ENCODE data around the gene FGD2. TPM values are rescaled to one million over a fixed set of nuclear protein-coding genes. Genes with fewer than 3 reads are reported as not detected.

Gene FGD2
- total and polyA plus RNA-seq, 2 experiments from 2014 or later: 0.13 to 0.14 TPM

DNA sequence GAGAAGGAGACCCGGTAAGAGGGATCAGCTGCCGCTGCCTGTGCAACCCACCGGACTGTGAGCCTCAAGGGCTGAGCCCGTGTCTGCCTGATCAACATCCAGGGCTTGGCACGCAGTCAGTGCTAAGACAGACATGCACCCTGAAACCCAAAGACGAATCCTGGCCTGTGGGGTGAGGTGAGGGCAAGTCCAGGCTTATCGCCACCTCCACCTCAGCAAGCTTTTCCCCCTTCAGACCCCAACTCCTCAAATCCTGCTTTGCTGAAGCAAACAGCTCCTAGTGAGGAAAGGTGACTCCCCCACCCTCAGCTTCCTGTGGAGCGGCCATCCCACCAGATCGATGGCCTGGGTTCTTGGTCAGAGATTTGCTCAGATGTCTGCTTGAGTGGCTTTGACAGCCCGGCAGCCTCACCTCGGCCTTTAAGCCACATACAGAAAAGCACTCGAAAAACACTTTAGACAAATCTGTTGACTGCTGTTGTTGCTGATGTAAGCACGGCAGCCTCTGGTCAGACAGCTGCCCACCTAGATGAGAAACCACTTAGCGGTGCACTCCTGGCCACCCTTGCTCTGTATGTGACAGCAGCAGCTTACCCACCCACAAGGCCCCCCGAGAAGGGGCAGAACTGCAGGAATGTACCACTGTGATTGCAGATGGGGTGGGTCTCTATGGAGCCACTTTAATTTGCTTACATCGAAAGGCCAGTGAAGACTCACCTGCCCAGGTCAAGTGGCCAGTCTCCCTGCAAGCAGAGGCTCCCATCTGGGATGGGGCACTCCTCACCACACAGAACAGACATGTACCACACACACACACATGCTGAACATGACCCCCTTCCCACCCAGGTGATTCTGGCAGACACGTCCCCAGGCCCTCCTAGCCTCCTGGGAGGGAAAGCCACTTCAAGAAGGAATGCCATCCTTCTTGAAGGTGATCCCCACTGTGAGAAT is 34.3 kb upstream of the FGD2 start (continued):
- TF ChIP-seq STAT1 (IDR thresholded peaks at IDR 0.05; ENCODE audit: unreplicated experiment) (no peak), EZH2 (IDR thresholded peaks at IDR 0.05; ENCODE audit: low read depth, unreplicated experiment) (no peak)
- TF ChIP-seq, protein P1, sequence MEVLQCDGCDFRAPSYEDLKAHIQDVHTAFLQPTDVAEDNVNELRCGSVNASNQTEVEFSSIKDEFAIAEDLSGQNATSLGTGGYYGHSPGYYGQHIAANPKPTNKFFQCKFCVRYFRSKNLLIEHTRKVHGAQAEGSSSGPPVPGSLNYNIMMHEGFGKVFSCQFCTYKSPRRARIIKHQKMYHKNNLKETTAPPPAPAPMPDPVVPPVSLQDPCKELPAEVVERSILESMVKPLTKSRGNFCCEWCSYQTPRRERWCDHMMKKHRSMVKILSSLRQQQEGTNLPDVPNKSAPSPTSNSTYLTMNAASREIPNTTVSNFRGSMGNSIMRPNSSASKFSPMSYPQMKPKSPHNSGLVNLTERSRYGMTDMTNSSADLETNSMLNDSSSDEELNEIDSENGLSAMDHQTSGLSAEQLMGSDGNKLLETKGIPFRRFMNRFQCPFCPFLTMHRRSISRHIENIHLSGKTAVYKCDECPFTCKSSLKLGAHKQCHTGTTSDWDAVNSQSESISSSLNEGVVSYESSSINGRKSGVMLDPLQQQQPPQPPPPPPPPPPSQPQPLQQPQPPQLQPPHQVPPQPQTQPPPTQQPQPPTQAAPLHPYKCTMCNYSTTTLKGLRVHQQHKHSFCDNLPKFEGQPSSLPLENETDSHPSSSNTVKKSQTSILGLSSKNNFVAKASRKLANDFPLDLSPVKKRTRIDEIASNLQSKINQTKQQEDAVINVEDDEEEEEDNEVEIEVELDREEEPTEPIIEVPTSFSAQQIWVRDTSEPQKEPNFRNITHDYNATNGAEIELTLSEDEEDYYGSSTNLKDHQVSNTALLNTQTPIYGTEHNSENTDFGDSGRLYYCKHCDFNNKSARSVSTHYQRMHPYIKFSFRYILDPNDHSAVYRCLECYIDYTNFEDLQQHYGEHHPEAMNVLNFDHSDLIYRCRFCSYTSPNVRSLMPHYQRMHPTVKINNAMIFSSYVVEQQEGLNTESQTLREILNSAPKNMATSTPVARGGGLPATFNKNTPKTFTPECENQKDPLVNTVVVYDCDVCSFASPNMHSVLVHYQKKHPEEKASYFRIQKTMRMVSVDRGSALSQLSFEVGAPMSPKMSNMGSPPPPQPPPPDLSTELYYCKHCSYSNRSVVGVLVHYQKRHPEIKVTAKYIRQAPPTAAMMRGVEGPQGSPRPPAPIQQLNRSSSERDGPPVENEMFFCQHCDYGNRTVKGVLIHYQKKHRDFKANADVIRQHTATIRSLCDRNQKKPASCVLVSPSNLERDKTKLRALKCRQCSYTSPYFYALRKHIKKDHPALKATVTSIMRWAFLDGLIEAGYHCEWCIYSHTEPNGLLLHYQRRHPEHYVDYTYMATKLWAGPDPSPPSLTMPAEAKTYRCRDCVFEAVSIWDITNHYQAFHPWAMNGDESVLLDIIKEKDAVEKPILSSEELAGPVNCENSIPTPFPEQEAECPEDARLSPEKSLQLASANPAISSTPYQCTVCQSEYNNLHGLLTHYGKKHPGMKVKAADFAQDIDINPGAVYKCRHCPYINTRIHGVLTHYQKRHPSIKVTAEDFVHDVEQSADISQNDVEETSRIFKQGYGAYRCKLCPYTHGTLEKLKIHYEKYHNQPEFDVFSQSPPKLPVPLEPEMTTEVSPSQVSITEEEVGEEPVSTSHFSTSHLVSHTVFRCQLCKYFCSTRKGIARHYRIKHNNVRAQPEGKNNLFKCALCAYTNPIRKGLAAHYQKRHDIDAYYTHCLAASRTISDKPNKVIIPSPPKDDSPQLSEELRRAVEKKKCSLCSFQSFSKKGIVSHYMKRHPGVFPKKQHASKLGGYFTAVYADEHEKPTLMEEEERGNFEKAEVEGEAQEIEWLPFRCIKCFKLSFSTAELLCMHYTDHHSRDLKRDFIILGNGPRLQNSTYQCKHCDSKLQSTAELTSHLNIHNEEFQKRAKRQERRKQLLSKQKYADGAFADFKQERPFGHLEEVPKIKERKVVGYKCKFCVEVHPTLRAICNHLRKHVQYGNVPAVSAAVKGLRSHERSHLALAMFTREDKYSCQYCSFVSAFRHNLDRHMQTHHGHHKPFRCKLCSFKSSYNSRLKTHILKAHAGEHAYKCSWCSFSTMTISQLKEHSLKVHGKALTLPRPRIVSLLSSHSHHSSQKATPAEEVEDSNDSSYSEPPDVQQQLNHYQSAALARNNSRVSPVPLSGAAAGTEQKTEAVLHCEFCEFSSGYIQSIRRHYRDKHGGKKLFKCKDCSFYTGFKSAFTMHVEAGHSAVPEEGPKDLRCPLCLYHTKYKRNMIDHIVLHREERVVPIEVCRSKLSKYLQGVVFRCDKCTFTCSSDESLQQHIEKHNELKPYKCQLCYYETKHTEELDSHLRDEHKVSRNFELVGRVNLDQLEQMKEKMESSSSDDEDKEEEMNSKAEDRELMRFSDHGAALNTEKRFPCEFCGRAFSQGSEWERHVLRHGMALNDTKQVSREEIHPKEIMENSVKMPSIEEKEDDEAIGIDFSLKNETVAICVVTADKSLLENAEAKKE (CRISPR knock-in tag; IDR thresholded peaks at IDR 0.05): no peak

GRCh38 chr6:36971921-36972673 is 33.4 kb upstream of the FGD2 start:
- H3K4me1 ChIP-seq (ENCODE audit: insufficient read depth): no peaks in the 10 kb centered on the region
- no peak overlapping the region for H2AFZ ChIP-seq
- Mint-ChIP-seq H3K27ac (no peak overlapping the region; the same call in 1 of the 2 replicates), H3K27me3 (ENCODE audit: insufficient read depth, low read depth, poor library complexity) (peaks cover under 1% of the 10 kb centered on the region), H3K36me3 (ENCODE audit: low read depth) (peaks cover 98% of the 10 kb centered on the region), H3K9me3 (no peaks in the 10 kb centered on the region), H3K4me3 (no peak overlapping the region), H3K4me1 (no peaks in the 10 kb centered on the region)
- peaks cover 2% of the 10 kb centered on the region; the same call in 1 of the 2 replicates for H3F3A ChIP-seq (replicated peaks; ENCODE audit: low read depth)
- peaks cover 59% of the 10 kb centered on the region for H3K36me3 ChIP-seq (ENCODE audit: insufficient read depth)
- no peak overlapping the region for H3K4me3 ChIP-seq
- H3K27ac ChIP-seq (ENCODE audit: low read depth): no peak overlapping the region
- H3K9me2 ChIP-seq (ENCODE audit: insufficient read depth): no peaks in the 10 kb centered on the region
- DNase-seq (ENCODE audit: low spot score) (no peak), ATAC-seq (no peak)
- no peaks in the 10 kb centered on the region for H3K27me3 ChIP-seq (ENCODE audit: insufficient read depth)
- peaks cover 3% of the 10 kb centered on the region; the same call in 1 of the 2 replicates for H4K20me1 ChIP-seq (replicated peaks; ENCODE audit: insufficient read depth)
- no peak overlapping the region for H3K4me2 ChIP-seq
- no peaks in the 10 kb centered on the region for H3K79me2 ChIP-seq (replicated peaks; ENCODE audit: insufficient read depth)
- TF ChIP-seq CTCF (conservative IDR thresholded peaks at IDR 0.05; ENCODE audit: low read depth in 2 of 2) (no peak), CREB1 (CRISPR knock-in tag; IDR thresholded peaks at IDR 0.05; ENCODE audit: low read depth) (no peak), EZH2phosphoT487 (IDR thresholded peaks at IDR 0.05; ENCODE audit: unreplicated experiment) (no peak), POLR2AphosphoS5 (IDR thresholded peaks at IDR 0.05; ENCODE audit: low read depth) (no peak), JUNB (IDR thresholded peaks at IDR 0.05; ENCODE audit: unreplicated experiment) (no peak)
- TF ChIP-seq, protein P2, sequence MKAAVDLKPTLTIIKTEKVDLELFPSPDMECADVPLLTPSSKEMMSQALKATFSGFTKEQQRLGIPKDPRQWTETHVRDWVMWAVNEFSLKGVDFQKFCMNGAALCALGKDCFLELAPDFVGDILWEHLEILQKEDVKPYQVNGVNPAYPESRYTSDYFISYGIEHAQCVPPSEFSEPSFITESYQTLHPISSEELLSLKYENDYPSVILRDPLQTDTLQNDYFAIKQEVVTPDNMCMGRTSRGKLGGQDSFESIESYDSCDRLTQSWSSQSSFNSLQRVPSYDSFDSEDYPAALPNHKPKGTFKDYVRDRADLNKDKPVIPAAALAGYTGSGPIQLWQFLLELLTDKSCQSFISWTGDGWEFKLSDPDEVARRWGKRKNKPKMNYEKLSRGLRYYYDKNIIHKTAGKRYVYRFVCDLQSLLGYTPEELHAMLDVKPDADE (IDR thresholded peaks at IDR 0.05): no peak
